ENCODE results near the gene IQSEC1.
"Not testable (repeated sequence)": the region's sequence is repeated elsewhere in the genome, so short reads cannot be mapped to it uniquely, and the experiment has no call there.

Gene IQSEC1

GRCh38 chr3:12886106-12886679 is 187.0 kb downstream of the IQSEC1 start:
- in situ Hi-C loops (cut with HindIII; ENCODE audit: low sequenced_read_pairs), result loop anchor here (5.0 kb wide), 2 partner anchors 56 to 86 kb away; no protein-coding TSS in a partner anchor

GRCh38 chr3:12885583-12885930 is 187.7 kb downstream of the IQSEC1 start:
- in situ Hi-C loops (cut with HindIII; ENCODE audit: low sequenced_read_pairs), result loop anchor here (5.0 kb wide), 2 partner anchors 57 to 87 kb away; no protein-coding TSS in a partner anchor

- in situ Hi-C loops (cut with HindIII; ENCODE audit: low sequenced_read_pairs), result loop anchor here (5.0 kb wide), 2 partner anchors 57 to 87 kb away; no protein-coding TSS in a partner anchor
Observed at GRCh38 chr3:12884790-12885582, 188.2 kb downstream of the IQSEC1 start.

GRCh38 chr3:12884186-12884680 is 189.0 kb downstream of the IQSEC1 start:
- in situ Hi-C loops (cut with HindIII; ENCODE audit: low sequenced_read_pairs), result no loop called here

GRCh38 chr3:12882336-12883310 is 190.6 kb downstream of the IQSEC1 start:
- in situ Hi-C loops (cut with HindIII; ENCODE audit: low sequenced_read_pairs), result no loop called here

- in situ Hi-C loops (cut with HindIII; ENCODE audit: low sequenced_read_pairs), result not testable (repeated sequence)
Observed at GRCh38 chr3:12881858-12882257, 191.4 kb downstream of the IQSEC1 start.

GRCh38 chr3:12879191-12879815 is 193.9 kb downstream of the IQSEC1 start:
- in situ Hi-C loops (cut with HindIII; ENCODE audit: low sequenced_read_pairs), result no loop called here

- in situ Hi-C loops (cut with HindIII; ENCODE audit: low sequenced_read_pairs), result not testable (repeated sequence)
Observed at GRCh38 chr3:12878758-12879157, 194.5 kb downstream of the IQSEC1 start.

- in situ Hi-C loops (cut with HindIII; ENCODE audit: low sequenced_read_pairs), result no loop called here
Observed at GRCh38 chr3:12878141-12878574, 195.1 kb downstream of the IQSEC1 start.

GRCh38 chr3:12877040-12877439 is 196.2 kb downstream of the IQSEC1 start:
- in situ Hi-C loops (cut with HindIII; ENCODE audit: low sequenced_read_pairs), result no loop called here

GRCh38 chr3:12875857-12876836 is 197.1 kb downstream of the IQSEC1 start:
- in situ Hi-C loops (cut with HindIII; ENCODE audit: low sequenced_read_pairs), result no loop called here

GRCh38 chr3:12871404-12871983 is 201.7 kb downstream of the IQSEC1 start:
- in situ Hi-C loops (cut with HindIII; ENCODE audit: low sequenced_read_pairs), result no loop called here

- in situ Hi-C loops (cut with HindIII; ENCODE audit: low sequenced_read_pairs), result no loop called here
Observed at GRCh38 chr3:12870942-12871341, 202.3 kb downstream of the IQSEC1 start.

GRCh38 chr3:12869035-12869621 is 204.1 kb downstream of the IQSEC1 start:
- in situ Hi-C loops (cut with HindIII; ENCODE audit: low sequenced_read_pairs), result loop anchor here (5.0 kb wide), 1 partner anchor 42 kb away; no protein-coding TSS in a partner anchor

- in situ Hi-C loops (cut with HindIII; ENCODE audit: low sequenced_read_pairs), result loop anchor here (5.0 kb wide), 1 partner anchor 41 kb away; no protein-coding TSS in a partner anchor
Observed at GRCh38 chr3:12868039-12869034, 204.9 kb downstream of the IQSEC1 start.

- in situ Hi-C loops (cut with HindIII; ENCODE audit: low sequenced_read_pairs), result loop anchor here (5.0 kb wide), 1 partner anchor 40 kb away; no protein-coding TSS in a partner anchor
Observed at GRCh38 chr3:12866836-12867235, 206.4 kb downstream of the IQSEC1 start.

- in situ Hi-C loops (cut with HindIII; ENCODE audit: low sequenced_read_pairs), result loop anchor here (5.0 kb wide), 1 partner anchor 38 kb away; no protein-coding TSS in a partner anchor
Observed at GRCh38 chr3:12865271-12865670, 208.0 kb downstream of the IQSEC1 start.
